PC-3 (cell line): ENCODE results near the gene ZBTB24. TPM values are rescaled to one million over a fixed set of nuclear protein-coding genes. Genes with fewer than 3 reads are reported as not detected.

Experiments
- ATAC-seq: fragments of 200-7000 bp; cut with Tn5 transposase; 2 replicates; pipeline ENCODE4 v1.9.1; 2020; ENCODE audit warnings: mild to moderate bottlenecking, moderate library complexity
- BruUV-seq: library from RNA; stranded (reverse); fragments of 400-500 nt; replicated peaks from 2 replicates; lab custom pipeline; 2021; lab: Mats Ljungman, UMichigan
- CTCF ChIA-PET: fragments of 300-600 bp; sonication (Branson Sonifier 250); formaldehyde crosslinking; loops from one replicate; lab custom pipeline; 2022; ENCODE audit warnings: antibody characterized with exemption; lab: Charles Lee
- POLR2A ChIA-PET: fragments of 300-600 bp; sonication (Branson Sonifier 250); formaldehyde crosslinking; loops from one replicate; lab custom pipeline; 2022; ENCODE audit warnings: antibody characterized with exemption; ENCODE audit not compliant: unreplicated experiment; lab: Charles Lee
- DNase-seq: peaks from one replicate; pipeline ENCODE4 v3.0.0-alpha.2; 2015
- H2AFZ ChIP-seq: fragments of 300-600 bp; sonication (generic); 2 replicates; pipeline ENCODE4 v1.6.0; 2016; ENCODE audit warnings: antibody characterized with exemption, low read length
- H3F3A ChIP-seq: fragments of 300-600 bp; sonication (generic); one replicate; pipeline ENCODE4 v1.6.0; 2017; ENCODE audit warnings: antibody characterized with exemption, low read length, control low read depth, mild to moderate bottlenecking; ENCODE audit not compliant: unreplicated experiment
- H3K27ac ChIP-seq: fragments of 300-600 bp; sonication (generic); 2 replicates; pipeline ENCODE4 v1.5.1; 2016; ENCODE audit warnings: mild to moderate bottlenecking, low read length
- H3K27me3 ChIP-seq: fragments of 300-600 bp; sonication (generic); 2 replicates; pipeline ENCODE4 v1.6.1; 2016; ENCODE audit warnings: low read length, mixed read lengths
- H3K36me3 ChIP-seq: fragments of 300-600 bp; sonication (generic); 2 replicates; pipeline ENCODE4 v1.6.1; 2016; ENCODE audit warnings: low read depth, mixed run types, low read length, mixed read lengths
- H3K4me1 ChIP-seq: fragments of 300-600 bp; sonication (generic); 2 replicates; pipeline ENCODE4 v1.5.1; 2016; ENCODE audit warnings: low read length; ENCODE audit not compliant: insufficient read depth
- H3K4me2 ChIP-seq: fragments of 300-600 bp; sonication (generic); 2 replicates; pipeline ENCODE4 v1.6.0; 2016; ENCODE audit warnings: low read length
- H3K4me3 ChIP-seq: fragments of 300-600 bp; sonication (generic); 2 replicates; pipeline ENCODE4 v1.5.1; 2016; ENCODE audit warnings: mild to moderate bottlenecking, low read length, mixed read lengths
- H3K79me2 ChIP-seq: fragments of 300-600 bp; sonication (generic); 2 replicates; pipeline ENCODE4 v1.6.1; 2017; ENCODE audit warnings: low read length, mixed read lengths
- H3K9ac ChIP-seq: fragments of 300-600 bp; sonication (generic); 2 replicates; pipeline ENCODE4 v1.6.0; 2016; ENCODE audit warnings: mild to moderate bottlenecking, low read length
- H3K9me2 ChIP-seq: fragments of 300-600 bp; sonication (generic); replicated peaks from 2 replicates; pipeline ENCODE4 v1.6.1; 2016; ENCODE audit warnings: mixed run types, low read length, mixed read lengths
- H3K9me3 ChIP-seq: fragments of 300-600 bp; sonication (generic); 2 replicates; pipeline ENCODE4 v1.6.1; 2016; ENCODE audit warnings: low read length, mixed read lengths
- H4K20me1 ChIP-seq: fragments of 300-600 bp; sonication (generic); 2 replicates; pipeline ENCODE4 v1.6.1; 2016; ENCODE audit warnings: low read length, mixed read lengths
- CTCF ChIP-seq: fragments of 300-600 bp; sonication (generic); conservative IDR thresholded peaks from 2 replicates; pipeline ENCODE4 v1.5.1; 2017; ENCODE audit warnings: antibody characterized with exemption, low read depth, mild to moderate bottlenecking, low read length
- EZH2 ChIP-seq: fragments of 300-600 bp; sonication (generic); IDR thresholded peaks from one replicate; pipeline ENCODE4 v1.6.1; 2017; ENCODE audit warnings: antibody characterized with exemption, mild to moderate bottlenecking, low read length; ENCODE audit not compliant: unreplicated experiment
- EZH2phosphoT487 ChIP-seq: fragments of 300-600 bp; sonication (generic); IDR thresholded peaks from 2 replicates; pipeline ENCODE4 v1.6.1; 2018; ENCODE audit warnings: mild to moderate bottlenecking, antibody characterized with exemption, low read length, borderline replicate concordance
- intact Hi-C: fragments of 100-400 bp; cut with micrococcal nuclease; formaldehyde crosslinking; loops from 2 replicates; pipeline ENCODE4 v1.9.0; 2023
- total RNA-seq: library from RNA; depleted of rRNA; stranded (reverse); fragments of >200 nt; gene quantifications from 2 replicates; pipeline ENCODE4 v1.2.3, GENCODE V29; 2014

ZBTB24 gene
- total RNA-seq, 1 experiment from 2014 or later, result 6.1 TPM

GRCh38 chr6:109436041-109436440 is 47.0 kb downstream of the ZBTB24 start:
- H3F3A ChIP-seq, result no peaks in the 10 kb centered on the region
- no peaks in the 10 kb centered on the region for H3K9me3 ChIP-seq
- peaks cover 2% of the 10 kb centered on the region for H3K79me2 ChIP-seq
- no peak overlapping the region for H2AFZ ChIP-seq
- no peaks in the 10 kb centered on the region for H4K20me1 ChIP-seq
- ChIA-PET POLR2A (no interaction called here), CTCF (no interaction called here)
- no TSS peak for BruUV-seq
- H3K4me3 ChIP-seq, result no peak overlapping the region
- no peak for ATAC-seq
- no peaks in the 10 kb centered on the region for H3K9me2 ChIP-seq
- no peaks in the 10 kb centered on the region for H3K36me3 ChIP-seq
- no peak overlapping the region for H3K9ac ChIP-seq
- DNase-seq, result no peak
- H3K4me1 ChIP-seq, result peaks cover 4% of the 10 kb centered on the region; the same call in 1 of the 2 replicates
- no peak for TF ChIP-seq EZH2
- no peak for TF ChIP-seq CTCF
- TF ChIP-seq EZH2phosphoT487, result no peak
- H3K4me2 ChIP-seq, result no peak overlapping the region
- intact Hi-C loops, result loop anchor here (2.0 kb wide), 1 partner anchor 53 kb away; the partner anchor contains the start of gene CD164
- no peaks in the 10 kb centered on the region for H3K27me3 ChIP-seq
- H3K27ac ChIP-seq, result no peak overlapping the region

GRCh38 chr6:109434456-109434855 is 48.6 kb downstream of the ZBTB24 start:
- ATAC-seq, result no peak

More at GRCh38 chr6:109434456-109434855, 48.6 kb downstream of the ZBTB24 start:
- TF ChIP-seq EZH2 (no peak), EZH2phosphoT487 (no peak), CTCF (no peak)
- peaks cover 5% of the 10 kb centered on the region for H3K4me1 ChIP-seq
- no peaks in the 10 kb centered on the region for H3K27me3 ChIP-seq
- H4K20me1 ChIP-seq, result no peaks in the 10 kb centered on the region
- H3K27ac ChIP-seq, result no peak overlapping the region
- no peaks in the 10 kb centered on the region for H3K9me2 ChIP-seq
- no peak overlapping the region for H3K9ac ChIP-seq
- ChIA-PET POLR2A (no interaction called here), CTCF (no interaction called here)
- no TSS peak for BruUV-seq
- H3K36me3 ChIP-seq, result no peaks in the 10 kb centered on the region
- no peak overlapping the region for H3K4me3 ChIP-seq
- no peaks in the 10 kb centered on the region for H3K9me3 ChIP-seq
- no peak overlapping the region for H3K4me2 ChIP-seq
- no peak overlapping the region for H2AFZ ChIP-seq
- no peaks in the 10 kb centered on the region for H3K79me2 ChIP-seq
- no peaks in the 10 kb centered on the region for H3F3A ChIP-seq
- DNase-seq, result no peak
- intact Hi-C loops, result no loop called here
